Measurements from ENCODE around the gene TMEM108.

The TMEM108 gene

DNA sequence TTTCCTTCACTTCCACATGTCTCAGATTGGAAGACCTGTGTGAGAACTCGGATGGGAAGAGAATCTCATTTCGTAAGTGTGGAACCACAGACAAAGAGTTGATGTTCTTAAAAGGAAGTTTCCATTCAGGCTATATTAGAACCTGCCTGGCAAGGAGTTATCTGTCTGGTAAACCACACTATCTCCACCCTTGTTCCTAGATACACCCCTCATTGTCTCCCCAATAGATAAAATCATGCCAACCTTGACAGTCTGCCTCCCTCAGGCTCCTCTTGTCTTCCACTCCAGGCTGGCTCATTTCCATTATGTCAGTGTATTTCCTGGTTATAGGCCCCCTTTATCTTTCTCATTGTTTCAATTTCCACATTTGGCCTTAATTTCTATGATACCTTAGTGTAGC lies 89.2 kb downstream of the TMEM108 start:
- H3K4me1 ChIP-seq (ENCODE audit: control insufficient read depth in 1 of 2, insufficient read depth in 2 of 2, low read length in 2 of 2), result no peaks in the 10 kb centered on the region
- H3K4me3 ChIP-seq (ENCODE audit: low read depth in 1 of 2, low read length in 2 of 2), result no peak overlapping the region
- no peaks in the 10 kb centered on the region for H3K36me3 ChIP-seq (ENCODE audit: control insufficient read depth in 1 of 2, insufficient read depth in 2 of 2, low read length in 2 of 2)
- no peaks in the 10 kb centered on the region for H3K9me3 ChIP-seq (ENCODE audit: control insufficient read depth in 1 of 2, low read length in 2 of 2)
- no peak overlapping the region for H3K27ac ChIP-seq (ENCODE audit: low read depth, low read length)
- no peak overlapping the region for H3K9ac ChIP-seq (ENCODE audit: low read depth in 1 of 2, low read length in 2 of 2)
- no peaks in the 10 kb centered on the region for H3K27me3 ChIP-seq (ENCODE audit: control insufficient read depth in 1 of 2, insufficient read depth in 2 of 2, low read length in 2 of 2)

- Histone ChIP-seq H3K9ac (ENCODE audit: low read depth in 1 of 2, low read length in 2 of 2) (no peak overlapping the region), H3K9me3 (ENCODE audit: control insufficient read depth in 1 of 2, low read length in 2 of 2) (no peaks in the 10 kb centered on the region), H3K4me3 (ENCODE audit: low read depth in 1 of 2, low read length in 2 of 2) (no peak overlapping the region), H3K27me3 (ENCODE audit: control insufficient read depth in 1 of 2, insufficient read depth in 2 of 2, low read length in 2 of 2) (no peaks in the 10 kb centered on the region), H3K36me3 (ENCODE audit: control insufficient read depth in 1 of 2, insufficient read depth in 2 of 2, low read length in 2 of 2) (no peaks in the 10 kb centered on the region), H3K4me1 (ENCODE audit: control insufficient read depth in 1 of 2, insufficient read depth in 2 of 2, low read length in 2 of 2) (no peaks in the 10 kb centered on the region), H3K27ac (ENCODE audit: low read depth, low read length) (no peak overlapping the region)
Observed at GRCh38 chr3:133130168-133130567, 92.0 kb downstream of the TMEM108 start.

DNA sequence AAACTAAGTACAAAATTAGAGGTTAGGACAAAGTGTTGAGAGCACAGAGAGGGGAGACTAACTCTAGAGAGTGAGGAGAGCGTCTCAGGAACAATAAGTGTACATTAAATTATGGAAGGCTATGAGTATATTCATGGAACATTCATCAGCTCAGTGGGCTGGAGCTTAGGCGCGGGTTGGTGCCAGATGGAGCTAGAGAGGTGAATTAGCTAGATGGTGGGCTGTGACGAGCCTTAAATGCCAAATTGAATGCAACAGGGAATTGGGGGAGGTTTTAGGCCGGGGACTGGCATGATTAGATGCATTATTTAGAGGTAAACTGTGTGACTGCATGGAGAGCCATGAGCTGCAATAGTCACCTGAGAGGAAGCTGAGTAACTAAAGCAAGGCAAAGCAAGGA lies 97.1 kb downstream of the TMEM108 start:
- no peak overlapping the region for H3K4me3 ChIP-seq (ENCODE audit: low read depth in 1 of 2, low read length in 2 of 2)
- no peaks in the 10 kb centered on the region for H3K9me3 ChIP-seq (ENCODE audit: control insufficient read depth in 1 of 2, low read length in 2 of 2)
- no peaks in the 10 kb centered on the region for H3K4me1 ChIP-seq (ENCODE audit: control insufficient read depth in 1 of 2, insufficient read depth in 2 of 2, low read length in 2 of 2)
- H3K27ac ChIP-seq (ENCODE audit: low read depth, low read length), result no peak overlapping the region
- H3K9ac ChIP-seq (ENCODE audit: low read depth in 1 of 2, low read length in 2 of 2), result no peak overlapping the region
- H3K36me3 ChIP-seq (ENCODE audit: control insufficient read depth in 1 of 2, insufficient read depth in 2 of 2, low read length in 2 of 2), result no peaks in the 10 kb centered on the region
- H3K27me3 ChIP-seq (ENCODE audit: control insufficient read depth in 1 of 2, insufficient read depth in 2 of 2, low read length in 2 of 2), result no peaks in the 10 kb centered on the region

DNA sequence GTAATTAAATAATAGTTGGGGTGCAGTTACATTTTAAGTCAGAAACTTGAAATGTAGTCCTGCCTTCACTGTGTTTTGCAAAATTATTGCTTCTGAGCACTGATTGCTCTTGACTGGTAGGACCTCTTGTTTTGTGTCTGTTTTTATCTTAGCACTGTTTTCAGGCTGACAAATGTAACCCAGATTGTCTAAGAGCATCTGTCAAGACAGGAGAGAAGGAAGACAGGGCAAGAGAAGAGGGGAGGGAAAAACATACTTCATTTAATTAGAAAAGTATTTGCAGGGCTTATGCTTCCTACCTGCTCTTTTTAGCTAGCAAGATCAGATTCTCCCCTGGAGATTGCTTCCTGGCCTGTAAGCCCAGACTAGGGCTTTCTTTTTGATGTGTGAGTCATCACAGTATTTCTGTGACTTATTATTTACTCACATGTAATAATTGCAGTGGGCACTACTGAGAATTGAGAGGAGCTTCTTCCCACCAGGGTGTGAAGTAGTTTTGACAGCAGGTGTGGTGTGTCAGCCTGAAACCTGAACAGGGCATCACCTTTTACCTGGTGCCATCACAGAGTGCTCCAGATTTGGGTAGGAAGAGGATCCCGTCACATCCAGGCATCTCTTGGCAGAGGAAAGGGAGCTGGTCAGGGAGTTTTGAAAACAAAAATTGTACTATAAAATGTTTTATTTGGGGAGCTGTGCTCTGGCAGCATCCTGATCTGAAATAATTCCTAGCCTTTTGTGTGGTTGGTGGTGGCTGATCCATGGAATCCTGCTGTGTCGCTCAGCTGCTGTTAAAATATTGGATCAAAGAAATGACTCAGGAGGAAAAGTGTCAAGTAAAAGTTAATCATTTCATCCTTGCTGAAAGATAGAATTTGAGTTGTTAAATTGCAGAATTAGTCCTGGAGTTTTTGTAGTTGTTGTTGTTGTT lies 98.2 kb downstream of the TMEM108 start:
- no peak overlapping the region for H3K9ac ChIP-seq (ENCODE audit: low read depth in 1 of 2, low read length in 2 of 2)
- H3K36me3 ChIP-seq (ENCODE audit: control insufficient read depth in 1 of 2, insufficient read depth in 2 of 2, low read length in 2 of 2), result no peaks in the 10 kb centered on the region
- no peaks in the 10 kb centered on the region for H3K27me3 ChIP-seq (ENCODE audit: control insufficient read depth in 1 of 2, insufficient read depth in 2 of 2, low read length in 2 of 2)
- no peaks in the 10 kb centered on the region for H3K9me3 ChIP-seq (ENCODE audit: control insufficient read depth in 1 of 2, low read length in 2 of 2)
- no peak overlapping the region for H3K4me3 ChIP-seq (ENCODE audit: low read depth in 1 of 2, low read length in 2 of 2)
- H3K27ac ChIP-seq (ENCODE audit: low read depth, low read length), result no peak overlapping the region
- no peaks in the 10 kb centered on the region for H3K4me1 ChIP-seq (ENCODE audit: control insufficient read depth in 1 of 2, insufficient read depth in 2 of 2, low read length in 2 of 2)

DNA sequence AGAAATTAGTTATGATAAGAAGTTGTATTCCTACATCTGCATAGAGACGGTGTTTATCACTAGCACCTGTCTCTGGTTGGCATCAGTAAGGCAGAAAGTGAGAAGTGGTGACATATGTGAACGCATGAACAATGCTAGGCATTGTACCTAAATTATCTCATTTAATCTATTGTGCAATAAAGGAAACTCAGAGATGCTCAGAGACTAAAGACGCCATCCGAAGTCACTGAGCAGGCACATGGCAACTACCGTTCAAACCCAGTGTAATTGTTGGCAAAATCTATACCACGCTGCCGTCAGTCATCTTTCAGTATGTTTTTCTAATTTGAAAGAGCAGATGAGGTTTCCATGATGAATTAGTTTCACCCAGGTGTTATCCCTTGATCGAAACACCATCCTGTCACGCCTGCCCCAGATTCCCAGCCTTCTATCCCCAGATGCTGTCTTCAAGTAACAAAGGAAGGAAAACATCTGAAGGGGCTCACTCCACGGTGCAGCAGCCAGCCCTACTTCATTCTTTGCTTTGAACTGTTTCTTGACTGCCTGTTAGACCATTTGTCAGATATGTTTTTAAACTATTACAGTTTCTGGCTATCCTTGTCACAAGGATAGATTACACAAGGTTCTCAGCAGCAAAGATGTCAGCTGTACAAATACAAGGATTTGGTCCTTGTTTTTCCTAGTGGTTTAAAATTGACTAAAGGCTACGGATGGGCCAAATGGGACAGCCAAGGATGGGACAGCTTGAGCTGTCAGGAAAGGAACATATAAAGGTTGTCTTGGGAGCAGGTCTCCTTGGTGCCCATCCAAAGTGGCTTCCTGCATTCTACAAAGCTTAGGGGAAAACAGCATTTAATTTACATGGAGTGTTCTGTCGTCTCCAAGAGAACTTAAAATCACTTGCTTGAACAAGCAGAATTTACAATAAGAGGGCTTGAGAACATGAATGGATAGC lies 99.1 kb downstream of the TMEM108 start:
- H3K27ac ChIP-seq (ENCODE audit: low read depth, low read length), result no peak overlapping the region
- H3K4me3 ChIP-seq (ENCODE audit: low read depth in 1 of 2, low read length in 2 of 2), result no peak overlapping the region

DNA sequence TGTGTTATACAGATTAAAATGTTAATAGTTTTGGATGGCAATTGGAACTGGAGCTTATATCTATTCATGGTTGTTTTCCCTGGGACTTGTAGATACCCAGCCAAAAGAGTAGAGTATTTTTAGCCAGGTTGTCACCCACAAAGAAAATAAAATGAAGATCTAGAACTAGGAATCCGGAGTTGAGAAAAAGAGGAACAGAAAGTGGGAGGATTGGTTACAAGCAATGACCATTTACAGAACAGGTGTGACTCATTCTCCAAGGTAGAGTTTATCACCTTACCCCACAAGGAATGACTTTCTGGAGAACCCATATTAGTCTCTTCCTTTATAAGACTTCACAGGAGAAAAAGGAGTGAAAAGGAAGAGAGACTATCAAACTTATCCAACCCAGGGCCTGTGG lies 99.8 kb downstream of the TMEM108 start:
- H3K36me3 ChIP-seq (ENCODE audit: control insufficient read depth in 1 of 2, insufficient read depth in 2 of 2, low read length in 2 of 2), result no peaks in the 10 kb centered on the region
- H3K9me3 ChIP-seq (ENCODE audit: control insufficient read depth in 1 of 2, low read length in 2 of 2), result no peaks in the 10 kb centered on the region
- no peak overlapping the region for H3K27ac ChIP-seq (ENCODE audit: low read depth, low read length)
- H3K27me3 ChIP-seq (ENCODE audit: control insufficient read depth in 1 of 2, insufficient read depth in 2 of 2, low read length in 2 of 2), result no peaks in the 10 kb centered on the region
- H3K4me3 ChIP-seq (ENCODE audit: low read depth in 1 of 2, low read length in 2 of 2), result no peak overlapping the region
- no peaks in the 10 kb centered on the region for H3K4me1 ChIP-seq (ENCODE audit: control insufficient read depth in 1 of 2, insufficient read depth in 2 of 2, low read length in 2 of 2)
- H3K9ac ChIP-seq (ENCODE audit: low read depth in 1 of 2, low read length in 2 of 2), result no peak overlapping the region

More for the DNA sequence above, 99.1 kb downstream of the TMEM108 start:
- Histone ChIP-seq H3K9me3 (ENCODE audit: control insufficient read depth in 1 of 2, low read length in 2 of 2) (no peaks in the 10 kb centered on the region), H3K9ac (ENCODE audit: low read depth in 1 of 2, low read length in 2 of 2) (no peak overlapping the region), H3K27me3 (ENCODE audit: control insufficient read depth in 1 of 2, insufficient read depth in 2 of 2, low read length in 2 of 2) (no peaks in the 10 kb centered on the region), H3K4me1 (ENCODE audit: control insufficient read depth in 1 of 2, insufficient read depth in 2 of 2, low read length in 2 of 2) (no peaks in the 10 kb centered on the region), H3K36me3 (ENCODE audit: control insufficient read depth in 1 of 2, insufficient read depth in 2 of 2, low read length in 2 of 2) (no peaks in the 10 kb centered on the region)

GRCh38 chr3:133152056-133152455 lies 113.9 kb downstream of the TMEM108 start:
- Histone ChIP-seq H3K27ac (ENCODE audit: low read depth, low read length) (no peak overlapping the region), H3K9ac (ENCODE audit: low read depth in 1 of 2, low read length in 2 of 2) (no peak overlapping the region), H3K4me3 (ENCODE audit: low read depth in 1 of 2, low read length in 2 of 2) (no peak overlapping the region), H3K36me3 (ENCODE audit: control insufficient read depth in 1 of 2, insufficient read depth in 2 of 2, low read length in 2 of 2) (no peaks in the 10 kb centered on the region), H3K27me3 (ENCODE audit: control insufficient read depth in 1 of 2, insufficient read depth in 2 of 2, low read length in 2 of 2) (no peaks in the 10 kb centered on the region), H3K4me1 (ENCODE audit: control insufficient read depth in 1 of 2, insufficient read depth in 2 of 2, low read length in 2 of 2) (no peaks in the 10 kb centered on the region), H3K9me3 (ENCODE audit: control insufficient read depth in 1 of 2, low read length in 2 of 2) (peaks cover 0 to 2% of the 10 kb centered on the region in 2 donors)

GRCh38 chr3:133152681-133153220 lies 114.6 kb downstream of the TMEM108 start:
- Histone ChIP-seq H3K27ac (ENCODE audit: low read depth, low read length) (no peak overlapping the region), H3K36me3 (ENCODE audit: control insufficient read depth in 1 of 2, insufficient read depth in 2 of 2, low read length in 2 of 2) (no peaks in the 10 kb centered on the region), H3K9me3 (ENCODE audit: control insufficient read depth in 1 of 2, low read length in 2 of 2) (peaks cover 0 to 2% of the 10 kb centered on the region in 2 donors), H3K27me3 (ENCODE audit: control insufficient read depth in 1 of 2, insufficient read depth in 2 of 2, low read length in 2 of 2) (no peaks in the 10 kb centered on the region), H3K4me1 (ENCODE audit: control insufficient read depth in 1 of 2, insufficient read depth in 2 of 2, low read length in 2 of 2) (no peaks in the 10 kb centered on the region), H3K9ac (ENCODE audit: low read depth in 1 of 2, low read length in 2 of 2) (no peak overlapping the region), H3K4me3 (ENCODE audit: low read depth in 1 of 2, low read length in 2 of 2) (no peak overlapping the region)

- H3K27ac ChIP-seq (ENCODE audit: low read depth, low read length), result no peak overlapping the region
- H3K4me3 ChIP-seq (ENCODE audit: low read depth in 1 of 2, low read length in 2 of 2), result no peak overlapping the region
- H3K9ac ChIP-seq (ENCODE audit: low read depth in 1 of 2, low read length in 2 of 2), result no peak overlapping the region
- H3K36me3 ChIP-seq (ENCODE audit: control insufficient read depth in 1 of 2, insufficient read depth in 2 of 2, low read length in 2 of 2), result no peaks in the 10 kb centered on the region
- H3K4me1 ChIP-seq (ENCODE audit: control insufficient read depth in 1 of 2, insufficient read depth in 2 of 2, low read length in 2 of 2), result no peaks in the 10 kb centered on the region
- peaks cover 0 to 2% of the 10 kb centered on the region in 2 donors for H3K9me3 ChIP-seq (ENCODE audit: control insufficient read depth in 1 of 2, low read length in 2 of 2)
- no peaks in the 10 kb centered on the region for H3K27me3 ChIP-seq (ENCODE audit: control insufficient read depth in 1 of 2, insufficient read depth in 2 of 2, low read length in 2 of 2)
Observed at GRCh38 chr3:133153382-133153781, 115.2 kb downstream of the TMEM108 start.

- peaks cover 0 to 2% of the 10 kb centered on the region in 2 donors for H3K9me3 ChIP-seq (ENCODE audit: control insufficient read depth in 1 of 2, low read length in 2 of 2)
- H3K9ac ChIP-seq (ENCODE audit: low read depth in 1 of 2, low read length in 2 of 2), result no peak overlapping the region
- H3K27me3 ChIP-seq (ENCODE audit: control insufficient read depth in 1 of 2, insufficient read depth in 2 of 2, low read length in 2 of 2), result no peaks in the 10 kb centered on the region
- no peak overlapping the region for H3K27ac ChIP-seq (ENCODE audit: low read depth, low read length)
- H3K4me1 ChIP-seq (ENCODE audit: control insufficient read depth in 1 of 2, insufficient read depth in 2 of 2, low read length in 2 of 2), result no peaks in the 10 kb centered on the region
- H3K4me3 ChIP-seq (ENCODE audit: low read depth in 1 of 2, low read length in 2 of 2), result no peak overlapping the region
- no peaks in the 10 kb centered on the region for H3K36me3 ChIP-seq (ENCODE audit: control insufficient read depth in 1 of 2, insufficient read depth in 2 of 2, low read length in 2 of 2)
Observed at GRCh38 chr3:133157716-133158115, 119.5 kb downstream of the TMEM108 start.
